NOMO-1 treated with dmso at 0.1 percent for 144 hours (cell line): ENCODE measurements around the gene PTCD1.

Experiments
- DNase-seq: peaks from one replicate; lab custom pipeline; 2025; ENCODE audit not compliant: unreplicated experiment; lab: John Stamatoyannopoulos, UW

Gene PTCD1

DNA sequence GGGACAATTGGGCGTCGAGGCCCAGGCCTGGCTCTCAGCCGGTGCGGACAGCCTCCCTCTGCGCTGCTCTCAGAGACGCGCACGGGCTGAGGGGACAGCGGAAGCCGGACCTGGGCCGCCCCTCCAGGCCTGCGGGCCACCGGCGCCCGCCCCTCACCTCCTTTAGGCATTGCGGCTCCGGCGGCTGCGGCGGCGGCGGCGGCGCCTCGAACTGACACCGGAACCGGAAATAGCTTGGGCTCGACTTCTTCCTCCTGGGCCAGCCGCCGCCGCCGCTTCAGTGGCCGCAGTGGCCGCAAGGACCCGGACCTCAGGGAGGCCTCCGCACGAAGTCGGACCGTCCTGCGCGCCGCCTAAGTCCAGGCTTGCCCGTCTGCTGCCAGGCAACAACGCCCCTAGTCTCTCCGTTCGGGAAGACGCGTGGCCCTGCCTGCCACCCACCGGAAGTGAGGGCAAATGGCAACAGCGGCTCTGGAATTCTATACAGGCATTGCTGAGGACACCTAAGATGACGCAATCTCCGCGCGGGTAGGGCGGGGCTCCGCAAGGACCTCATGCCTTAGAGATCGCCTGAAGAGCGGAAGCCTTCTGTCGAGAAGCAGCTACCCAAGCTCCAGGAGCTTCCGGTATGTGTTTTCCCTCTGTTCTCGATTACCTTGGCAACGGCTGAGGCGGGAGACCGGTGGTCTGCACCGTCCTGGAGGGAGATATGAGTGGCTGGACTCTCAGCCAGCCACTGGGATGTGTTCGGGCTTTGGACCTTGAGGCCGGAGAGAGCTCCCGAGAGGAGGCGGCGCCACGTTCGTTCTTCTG, 30.0 kb downstream of the PTCD1 start, which contains the start of the genes BUD31 and PDAP1:
Gene BUD31 (plus strand): TSS at position 591 of the 813 bp plus-strand sequence. CDS start 2,124 bp downstream, outside the sequence.
Gene PDAP1 (minus strand): TSS at position 219 of the 813 bp plus-strand sequence. CDS start 49 bp downstream, at position 170.
- peak; percentile 98 for DNase-seq

DNA sequence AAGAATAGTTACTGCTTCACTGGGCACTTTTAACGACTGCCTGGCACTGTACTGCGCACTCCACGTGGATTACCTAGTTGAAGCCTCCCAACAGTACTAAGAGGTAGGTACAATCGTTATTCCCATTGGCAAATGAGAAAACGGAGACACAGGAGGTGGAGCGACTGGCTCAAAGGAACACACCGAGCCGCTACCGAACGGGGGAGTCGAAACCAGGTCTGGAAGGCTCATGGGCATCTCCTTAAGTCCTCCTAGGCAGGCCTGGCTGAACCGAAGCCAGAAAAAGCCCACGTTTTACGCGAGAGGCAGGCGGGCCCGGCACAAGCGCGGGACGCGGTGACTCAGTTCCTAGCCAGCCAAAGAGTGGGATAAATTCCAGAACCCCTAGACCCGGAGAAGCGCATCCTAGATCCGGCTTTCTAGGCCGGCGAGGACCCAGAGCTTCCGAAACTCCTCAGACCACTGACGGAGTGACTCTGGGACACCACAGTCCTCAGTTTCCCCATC, 30.7 kb downstream of the PTCD1 start:
- DNase-seq = no peak

DNA sequence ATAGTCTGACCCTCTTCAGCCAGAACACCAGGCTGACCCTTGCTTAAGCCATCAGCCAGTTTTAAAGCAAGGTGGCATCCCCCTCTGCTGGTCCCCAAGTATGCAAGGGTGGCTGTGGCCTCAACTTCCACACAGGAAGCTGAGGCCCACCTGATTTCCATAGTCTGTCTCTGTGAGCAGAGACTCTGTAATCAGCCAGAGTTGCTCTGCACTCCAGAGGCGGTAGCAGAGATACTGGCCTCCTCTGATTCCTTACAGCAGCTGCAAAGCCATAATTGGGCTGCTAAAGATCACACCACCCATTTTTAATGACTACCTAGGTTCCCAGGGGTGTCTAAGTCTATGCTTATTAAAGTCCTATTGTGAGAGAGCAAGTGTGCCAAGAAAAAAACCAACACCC, 32.0 kb downstream of the PTCD1 start:
- DNase-seq = no peak

DNA sequence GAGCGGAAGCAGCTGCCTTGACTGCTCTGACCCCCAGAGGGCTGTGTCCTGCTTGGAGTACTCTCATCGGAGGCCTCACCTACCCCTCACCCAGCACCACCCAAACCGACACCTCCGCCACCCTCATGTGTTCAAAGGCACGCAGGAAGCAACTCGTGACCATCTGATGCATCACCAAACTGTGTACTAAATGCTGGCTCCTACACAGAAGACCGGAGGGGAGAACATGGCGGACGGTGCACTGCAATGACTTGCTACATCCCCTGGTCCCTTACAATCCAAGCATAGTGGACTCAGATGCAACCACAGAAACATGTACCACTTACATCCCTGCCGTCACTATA, 33.6 kb downstream of the PTCD1 start:
- DNase-seq = no peak

DNA sequence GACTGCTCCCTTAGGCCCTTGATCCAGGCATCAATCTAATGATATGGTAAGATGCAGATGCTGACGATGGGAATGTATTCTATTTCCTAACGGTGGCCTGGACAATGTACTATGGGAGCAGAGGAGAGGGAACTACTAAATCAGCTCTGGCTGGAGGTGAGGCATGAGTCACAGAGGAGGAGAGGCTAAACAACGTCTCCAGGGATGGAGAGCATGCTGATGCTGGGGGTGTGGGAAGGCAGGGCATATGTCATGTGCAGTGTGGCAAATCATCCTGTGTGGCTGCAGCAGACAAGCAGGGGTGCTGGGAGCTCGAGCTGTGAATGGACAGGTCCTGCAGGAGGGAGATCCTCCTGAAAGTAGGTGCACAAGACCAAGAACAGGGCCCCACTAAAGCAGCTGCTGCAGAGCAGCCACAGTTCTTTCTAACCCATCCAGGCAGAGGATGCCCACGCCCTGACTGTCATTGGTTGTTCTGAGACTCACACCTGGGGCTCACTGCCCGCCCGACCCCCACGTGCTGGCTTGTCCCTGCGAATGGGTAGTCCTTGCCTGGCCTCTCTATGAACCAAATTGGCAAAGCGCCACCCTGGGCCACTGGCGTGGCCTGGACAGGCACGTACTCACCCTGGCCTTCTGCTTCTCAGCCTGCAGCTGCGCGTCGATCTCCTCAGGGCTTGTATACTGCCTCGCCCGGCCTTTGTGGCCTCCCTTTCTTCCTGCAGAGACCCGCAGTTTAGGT, 34.2 kb downstream of the PTCD1 start:
- DNase-seq = no peak

DNA sequence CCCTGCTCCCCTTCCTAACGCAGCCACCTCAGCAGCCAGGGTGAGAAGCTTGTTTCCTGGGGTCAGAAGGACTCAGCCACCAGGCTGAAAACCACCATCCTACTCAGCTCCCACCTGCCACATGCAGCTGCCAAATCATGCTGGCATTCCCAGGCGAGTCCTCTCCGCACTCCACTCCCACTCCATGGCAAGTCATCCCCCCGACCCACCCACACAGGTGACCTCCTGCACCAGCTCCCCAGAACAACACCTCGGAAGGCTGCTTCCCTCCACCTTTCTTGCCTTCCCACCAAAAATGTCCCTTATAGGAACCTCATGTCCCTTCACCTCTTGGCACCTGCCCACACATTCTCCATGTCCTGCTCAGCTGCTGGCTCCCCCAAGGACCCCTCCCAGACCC, 34.8 kb downstream of the PTCD1 start:
- DNase-seq = no peak

- no peak for DNase-seq
Observed at GRCh38 chr7:99402854-99403253, 35.7 kb downstream of the PTCD1 start.

GRCh38 chr7:99399597-99399996, 39.0 kb downstream of the PTCD1 start:
- DNase-seq = no peak

DNA sequence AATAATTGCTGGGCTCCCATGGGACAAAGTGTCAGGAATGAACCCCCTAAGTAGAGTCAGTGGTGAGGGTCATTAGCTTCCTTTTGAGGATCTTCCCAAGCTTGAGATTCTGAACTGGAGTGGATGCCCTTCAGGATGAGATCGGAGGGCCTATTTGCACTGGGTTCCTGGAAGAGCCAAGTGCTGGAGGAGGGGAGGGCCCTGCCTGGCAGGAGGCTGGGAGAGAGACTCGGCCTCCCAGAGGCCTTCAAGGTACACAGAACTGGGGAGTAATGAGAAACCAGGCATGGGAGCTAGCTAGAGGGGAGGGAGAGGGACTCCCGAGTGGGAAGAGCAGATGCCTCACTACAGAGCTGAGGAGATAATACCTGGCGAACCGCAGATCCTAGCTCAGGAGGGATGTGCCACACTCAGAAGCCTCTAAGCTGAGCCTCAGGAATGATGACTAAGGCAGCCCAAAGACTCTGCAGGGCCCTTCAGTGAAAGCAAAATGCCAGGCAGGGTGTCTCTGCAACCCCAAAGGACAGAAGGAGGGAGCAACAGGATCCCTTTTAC, 39.6 kb downstream of the PTCD1 start:
- no peak for DNase-seq

DNA sequence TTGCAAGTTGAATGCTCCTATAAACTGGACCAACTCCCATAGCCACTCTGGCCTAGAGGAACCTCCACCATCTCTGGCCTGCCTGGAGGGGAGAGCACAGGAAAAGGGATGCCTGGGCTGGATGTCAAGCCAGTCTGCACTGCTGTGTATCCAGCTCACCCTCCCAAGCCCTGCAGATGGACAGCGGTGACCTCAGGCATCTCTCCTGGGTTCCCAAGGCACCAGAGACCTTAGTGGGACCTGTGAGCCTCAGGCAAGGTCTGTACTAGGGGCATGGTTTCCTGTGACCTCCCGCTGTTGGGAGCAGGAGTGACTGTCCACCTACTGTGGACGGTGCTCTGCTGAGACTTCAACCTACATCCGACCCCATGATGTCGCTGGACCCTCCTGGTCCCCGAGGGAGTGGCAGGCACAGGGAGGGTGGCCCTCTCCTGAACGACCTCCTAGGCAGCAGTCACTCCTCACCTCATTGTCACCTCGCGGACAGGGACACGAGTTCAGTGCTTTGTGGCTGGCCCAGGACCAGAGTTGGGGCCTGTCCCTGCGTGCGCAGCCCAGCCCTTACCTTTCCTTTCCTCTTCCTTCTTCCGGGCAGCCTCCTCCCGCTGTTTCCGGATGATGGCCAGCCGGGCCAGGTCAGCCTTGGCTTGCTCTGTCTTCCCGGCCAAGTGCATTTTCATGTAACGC, 41.2 kb downstream of the PTCD1 start:
- DNase-seq = no peak

- no peak for DNase-seq
Observed at GRCh38 chr7:99396418-99397296, 41.9 kb downstream of the PTCD1 start.

DNA sequence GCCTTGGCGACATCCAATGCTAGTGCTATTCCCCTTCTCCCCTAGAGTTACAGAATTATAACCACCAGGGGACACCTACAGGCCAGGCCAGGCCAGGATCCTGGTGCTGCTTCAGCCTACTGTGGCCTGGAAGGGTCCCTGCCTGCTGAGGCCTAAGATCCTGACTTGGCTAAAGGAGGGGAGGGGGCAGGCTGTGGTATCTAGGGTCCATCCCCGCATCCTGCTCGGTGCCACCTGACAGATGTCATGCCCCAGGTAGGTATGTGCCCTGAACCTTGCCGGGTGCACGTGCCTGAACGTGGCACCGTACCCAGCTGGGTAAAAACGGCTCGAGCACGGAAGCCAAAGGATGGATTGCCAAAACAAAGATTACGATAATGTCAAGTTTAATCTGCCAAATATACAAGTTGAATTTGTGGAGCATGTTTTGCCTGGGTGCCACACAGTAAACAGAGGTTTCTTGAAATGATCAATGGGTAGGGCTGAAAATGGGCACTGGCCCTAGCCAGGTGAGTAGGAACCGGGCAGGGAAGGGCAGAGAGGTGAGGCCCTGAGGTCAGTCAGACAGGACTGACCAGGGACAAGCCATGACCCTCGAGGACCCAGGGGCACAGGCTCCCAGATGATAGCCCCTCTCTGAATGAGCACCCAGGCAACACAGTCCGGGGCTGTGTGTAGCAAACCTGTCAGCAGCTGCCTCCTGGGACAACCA, 42.8 kb downstream of the PTCD1 start:
- no peak for DNase-seq

DNA sequence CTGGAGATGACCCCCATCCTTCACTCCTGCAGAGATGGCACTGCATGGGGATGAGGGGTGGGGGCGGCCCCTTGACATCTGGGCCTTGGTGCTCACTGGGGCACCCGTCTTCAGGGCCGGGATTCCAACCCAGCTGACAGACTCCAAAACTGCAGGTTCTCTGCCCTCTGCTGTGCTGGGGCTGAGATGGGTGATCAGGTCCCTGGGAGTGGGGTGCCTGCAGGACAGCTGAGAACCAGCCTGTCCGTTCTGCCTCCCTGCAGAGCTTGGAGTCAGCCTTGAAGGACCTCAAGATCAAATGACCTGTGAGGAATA, 44.5 kb downstream of the PTCD1 start:
- DNase-seq = no peak

GRCh38 chr7:99393355-99394187, 45.0 kb downstream of the PTCD1 start:
- DNase-seq = no peak

DNA sequence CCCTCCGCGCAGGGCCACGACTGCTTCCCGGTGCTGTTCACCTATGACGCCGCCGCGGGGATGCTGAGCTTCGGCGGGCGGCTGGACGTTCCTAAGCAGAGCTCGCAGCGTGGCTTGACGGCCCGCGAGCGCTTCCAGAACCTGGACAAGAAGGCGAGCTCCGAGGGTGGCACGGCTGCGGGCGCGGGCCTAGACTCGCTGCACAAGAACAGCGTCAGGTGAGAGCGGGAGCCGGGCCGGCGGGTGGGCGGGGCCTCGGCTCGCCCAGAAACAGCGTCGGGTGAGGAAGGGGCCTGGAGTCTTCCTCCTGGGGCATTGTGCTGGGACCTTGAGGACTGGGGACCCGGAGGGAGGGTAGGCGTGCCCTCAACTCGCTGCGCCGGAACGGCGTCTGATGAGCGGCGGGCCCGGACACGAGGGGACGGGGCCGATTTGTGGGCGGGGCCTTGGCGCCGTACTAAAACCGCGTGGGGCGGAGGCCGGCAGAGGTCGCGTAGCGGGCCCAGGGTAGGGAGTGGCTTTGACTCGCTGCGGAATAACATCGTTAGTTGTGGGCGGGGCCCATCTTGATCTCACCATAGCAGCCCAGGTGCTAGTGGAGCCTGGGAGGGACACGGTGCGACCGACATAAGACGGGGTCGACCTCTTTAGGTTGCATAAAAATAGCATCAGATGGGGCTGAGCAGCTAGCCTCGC, 45.8 kb downstream of the PTCD1 start:
- no peak for DNase-seq

GRCh38 chr7:99392046-99392445, 46.6 kb downstream of the PTCD1 start:
- DNase-seq = no peak

DNA sequence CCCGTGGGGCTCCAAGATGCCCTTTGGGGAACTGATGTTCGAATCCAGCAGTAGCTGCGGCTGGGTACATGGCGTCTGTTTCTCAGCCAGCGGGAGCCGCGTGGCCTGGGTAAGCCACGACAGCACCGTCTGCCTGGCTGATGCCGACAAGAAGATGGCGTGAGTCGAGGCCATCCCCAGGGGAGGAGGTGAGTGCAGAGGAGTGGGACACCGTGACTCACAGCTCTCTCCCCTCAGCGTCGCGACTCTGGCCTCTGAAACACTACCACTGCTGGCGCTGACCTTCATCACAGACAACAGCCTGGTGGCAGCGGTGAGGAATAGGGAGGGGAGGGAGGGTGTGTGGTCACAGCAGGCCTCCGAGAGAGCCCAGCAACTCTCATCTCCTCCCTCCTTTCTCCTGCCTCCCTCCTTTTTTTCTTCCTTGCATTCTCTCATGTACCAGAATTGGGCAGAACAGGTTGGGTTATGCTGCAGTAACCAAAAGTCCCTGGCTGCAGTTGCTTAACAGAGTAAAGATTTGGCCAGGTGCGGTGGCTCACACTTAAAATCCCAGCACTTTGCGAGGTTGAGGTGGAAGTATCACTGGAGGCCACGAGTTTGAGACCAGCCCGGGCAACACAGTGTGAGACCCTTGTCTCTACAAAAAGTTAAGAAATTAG, 47.5 kb downstream of the PTCD1 start:
- no peak for DNase-seq

DNA sequence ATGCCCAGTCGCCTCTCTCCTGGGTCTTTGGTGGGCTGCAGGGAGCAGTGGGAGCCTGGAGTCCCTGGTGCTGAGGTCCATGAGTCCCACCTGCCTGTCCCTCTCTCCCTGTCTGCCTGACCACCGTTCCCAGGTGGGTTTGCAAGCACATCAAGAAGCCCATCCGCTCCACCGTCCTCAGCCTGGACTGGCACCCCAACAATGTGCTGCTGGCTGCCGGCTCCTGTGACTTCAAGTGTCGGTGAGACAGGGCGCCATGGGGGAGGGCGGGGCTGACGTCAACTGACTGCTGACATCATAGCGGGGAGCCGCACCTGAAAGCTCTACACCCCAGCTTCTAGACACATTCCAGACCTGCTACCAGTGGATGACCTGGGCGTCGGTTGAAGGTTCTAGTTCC, 48.8 kb downstream of the PTCD1 start:
- no peak for DNase-seq
